Panc1 (cell line): ENCODE measurements around the gene ASH1L. TPM values are rescaled to one million over a fixed set of nuclear protein-coding genes. Genes with fewer than 3 reads are reported as not detected.

ENCODE experiments used
- ATAC-seq: fragments of 200-7000 bp; cut with Tn5 transposase; 2 replicates; pipeline ENCODE4 v1.9.1; 2020; ENCODE audit warnings: mild to moderate bottlenecking, moderate library complexity
- BruUV-seq: library from RNA; stranded (reverse); fragments of 400-500 nt; replicated peaks from 2 replicates; lab custom pipeline; 2021; lab: Mats Ljungman, UMichigan
- CTCF ChIA-PET: fragments of 300-600 bp; sonication (Branson Sonifier 250); formaldehyde crosslinking; loops from one replicate; lab custom pipeline; 2022; ENCODE audit warnings: antibody characterized with exemption; lab: Charles Lee
- POLR2A ChIA-PET: fragments of 300-600 bp; sonication (Branson Sonifier 250); formaldehyde crosslinking; loops from one replicate; lab custom pipeline; 2022; ENCODE audit warnings: antibody characterized with exemption; lab: Charles Lee
- DNase-seq: peaks from one replicate; pipeline ENCODE4 v3.0.0-alpha.2; 2010; ENCODE audit warnings: low read depth, low spot score
- H3K27ac ChIP-seq: 2 replicates; pipeline ENCODE4 v1.5.1; 2011; ENCODE audit warnings: mild to moderate bottlenecking, low read length, inconsistent platforms
- H3K27me3 ChIP-seq: fragments of 200-500 bp; sonication (Bioruptor generic); 2 replicates; pipeline ENCODE4 v1.6.0; 2014; ENCODE audit warnings: low read length, inconsistent platforms; ENCODE audit not compliant: control insufficient read depth, insufficient read depth
- H3K36me3 ChIP-seq: fragments of 200-500 bp; sonication (Bioruptor generic); 2 replicates; pipeline ENCODE4 v1.5.1; 2014; ENCODE audit warnings: inconsistent platforms, mild to moderate bottlenecking, low read length, moderate library complexity; ENCODE audit not compliant: control insufficient read depth, insufficient read depth
- H3K4me1 ChIP-seq: 2 replicates; pipeline ENCODE4 v1.5.1; 2011; ENCODE audit warnings: inconsistent platforms, mild to moderate bottlenecking, low read length, moderate library complexity; ENCODE audit not compliant: control insufficient read depth, insufficient read depth
- H3K4me3 ChIP-seq, 2 experiments: 2 replicates each; pipeline ENCODE4 v1.5.1; 2011 to 2012; ENCODE audit warnings: low read depth in 2 of 2, low read length in 2 of 2, mild to moderate bottlenecking in 2 of 2, inconsistent platforms in 1 of 2, moderate library complexity in 1 of 2
- H3K9me3 ChIP-seq: fragments of 200-500 bp; sonication (Bioruptor generic); 2 replicates; pipeline ENCODE4 v1.5.1; 2014; ENCODE audit warnings: low read depth, mild to moderate bottlenecking, inconsistent platforms, low read length, moderate library complexity; ENCODE audit not compliant: control insufficient read depth, insufficient read depth
- CTCF ChIP-seq: fragments of 450-650 bp; IDR thresholded peaks from 2 replicates; pipeline ENCODE4 v1.5.1; 2017; ENCODE audit warnings: mild to moderate bottlenecking
- POLR2AphosphoS5 ChIP-seq: IDR thresholded peaks from 2 replicates; pipeline ENCODE4 v1.6.1; 2012; ENCODE audit warnings: mild to moderate bottlenecking, low read depth, low read length, moderate library complexity
- REST ChIP-seq, 2 experiments: IDR thresholded peaks; 2 replicates each; pipeline ENCODE4 v1.6.1; 2011 to 2012; ENCODE audit warnings: low read depth in 2 of 2, control low read depth in 1 of 2, low read length in 1 of 2, mild to moderate bottlenecking in 1 of 2, moderate library complexity in 1 of 2; ENCODE audit not compliant: insufficient read depth in 1 of 2
- SIN3A ChIP-seq: IDR thresholded peaks from 2 replicates; pipeline ENCODE4 v1.6.1; 2012; ENCODE audit warnings: low read depth, mild to moderate bottlenecking, low read length, moderate library complexity, borderline replicate concordance; ENCODE audit not compliant: insufficient read depth
- TCF7L2 ChIP-seq: IDR thresholded peaks from 2 replicates; pipeline ENCODE4 v1.6.1; 2011; ENCODE audit warnings: mild to moderate bottlenecking, low read depth, low read length, inconsistent platforms
- in situ Hi-C: cut with HindIII; loops from 2 replicates; pipeline ENCODE4 v1.10.0; 2016; ENCODE audit warnings: low sequenced_read_pairs, low pct_unique_long_range_greater_than_20kb
- intact Hi-C: fragments of 100-400 bp; cut with micrococcal nuclease; formaldehyde crosslinking; loops from one replicate; pipeline ENCODE4 v1.10.0; 2022; ENCODE audit not compliant: unreplicated experiment
- total RNA-seq: library from RNA; stranded (reverse); gene quantifications from one replicate; pipeline ENCODE4 v1.2.1, GENCODE V29; 2021; ENCODE audit not compliant: unreplicated experiment

The ASH1L gene
- total RNA-seq, 1 experiment from 2014 or later: 40.9 TPM

GRCh38 chr1:155455588-155456195, 106.9 kb downstream of the ASH1L start:
- Histone ChIP-seq H3K36me3 (peaks cover 12% of the 10 kb centered on the region), H3K4me1 (no peaks in the 10 kb centered on the region), H3K4me3 (no peak overlapping the region), H3K27me3 (no peaks in the 10 kb centered on the region), H3K9me3 (no peaks in the 10 kb centered on the region), H3K27ac (no peak overlapping the region)
- no TSS peak for BruUV-seq
- CTCF ChIA-PET: interaction anchor here (0.6 kb wide), 1 partner anchor 17 kb away, joined by 4 read pairs; no protein-coding TSS in a partner anchor
- intact Hi-C loops: no loop called here
- POLR2A ChIA-PET: no interaction called here
- ATAC-seq (no peak), DNase-seq (no peak)
- TF ChIP-seq REST (IDR thresholded peaks at IDR 0.05; ENCODE audit: insufficient read depth in 1 of 2, low read depth in 2 of 2, low read length in 1 of 2) (no peak), POLR2AphosphoS5 (no peak), CTCF (no peak), SIN3A (no peak), TCF7L2 (no peak)
- in situ Hi-C loops: no loop called here

GRCh38 chr1:155454096-155454495, 108.5 kb downstream of the ASH1L start:
- Histone ChIP-seq H3K4me1 (no peaks in the 10 kb centered on the region), H3K9me3 (no peaks in the 10 kb centered on the region), H3K27me3 (no peaks in the 10 kb centered on the region), H3K27ac (no peak overlapping the region), H3K4me3 (no peak overlapping the region), H3K36me3 (peaks cover 16% of the 10 kb centered on the region)
- POLR2A ChIA-PET: no interaction called here
- BruUV-seq: no TSS peak
- CTCF ChIA-PET: no interaction called here
- ATAC-seq (no peak), DNase-seq (no peak)
- in situ Hi-C loops: no loop called here
- intact Hi-C loops: no loop called here
- no peak for TF ChIP-seq REST (IDR thresholded peaks at IDR 0.05; ENCODE audit: insufficient read depth in 1 of 2, low read depth in 2 of 2, low read length in 1 of 2)
- no peak for TF ChIP-seq POLR2AphosphoS5
- no peak for TF ChIP-seq TCF7L2
- TF ChIP-seq CTCF: no peak
- no peak for TF ChIP-seq SIN3A
